Fibroblast of lung (primary cell): Measurements from ENCODE around the gene KLHL29.

Experiments used
- EZH2 ChIP-seq: IDR thresholded peaks from 2 replicates; pipeline ENCODE4 v1.5.1; 2012; ENCODE audit warnings: low read length, control low read depth, mild to moderate bottlenecking; ENCODE audit errors: missing control alignments
- TF ChIP-seq, protein P1 (sequence below), 2 donors: IDR thresholded peaks in 1 of 2; conservative IDR thresholded peaks in 1 of 2; 1 replicate in 1 of 2; 2 replicates in 1 of 2; pipeline ENCODE4 v1.5.1; 2011 to 2012; ENCODE audit warnings: low read length in 2 of 2, control low read depth in 1 of 2, inconsistent platforms in 1 of 2, low read depth in 1 of 2, mild to moderate bottlenecking in 1 of 2

DNA sequence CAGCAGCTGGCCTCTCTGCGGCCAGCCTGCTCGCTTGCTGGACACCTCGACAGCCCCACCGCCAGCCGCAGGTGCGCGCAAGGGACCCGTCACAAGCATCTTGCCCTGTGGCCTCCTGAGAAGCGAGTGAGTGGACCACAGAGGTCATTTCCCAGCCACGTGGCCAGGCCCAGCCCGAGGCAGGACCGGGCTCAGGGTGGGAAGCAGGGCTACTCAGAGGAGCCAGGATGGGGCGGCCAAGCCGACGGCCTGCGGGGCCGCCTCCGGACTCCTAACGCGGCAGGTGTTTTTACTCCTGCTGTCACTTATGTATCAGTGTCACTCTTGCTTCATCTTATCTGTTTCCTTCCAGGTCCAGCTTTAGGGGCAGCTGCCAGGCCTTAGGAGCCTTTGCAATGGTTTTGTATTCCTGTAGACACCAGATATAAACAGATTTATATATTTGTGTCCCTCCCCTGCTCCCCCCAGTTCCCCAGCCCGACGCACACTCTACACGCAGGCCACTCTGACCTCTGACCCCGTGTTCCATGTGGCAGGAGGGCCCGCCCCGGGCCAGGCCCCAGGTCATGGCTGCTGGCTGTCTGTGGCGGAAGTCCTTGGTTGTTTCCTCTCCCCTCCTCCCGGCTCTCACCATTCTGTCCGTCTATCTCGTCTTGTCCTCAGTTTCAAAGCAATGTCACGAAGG is 305.6 kb downstream of the KLHL29 start:
- TF ChIP-seq, protein P1, sequence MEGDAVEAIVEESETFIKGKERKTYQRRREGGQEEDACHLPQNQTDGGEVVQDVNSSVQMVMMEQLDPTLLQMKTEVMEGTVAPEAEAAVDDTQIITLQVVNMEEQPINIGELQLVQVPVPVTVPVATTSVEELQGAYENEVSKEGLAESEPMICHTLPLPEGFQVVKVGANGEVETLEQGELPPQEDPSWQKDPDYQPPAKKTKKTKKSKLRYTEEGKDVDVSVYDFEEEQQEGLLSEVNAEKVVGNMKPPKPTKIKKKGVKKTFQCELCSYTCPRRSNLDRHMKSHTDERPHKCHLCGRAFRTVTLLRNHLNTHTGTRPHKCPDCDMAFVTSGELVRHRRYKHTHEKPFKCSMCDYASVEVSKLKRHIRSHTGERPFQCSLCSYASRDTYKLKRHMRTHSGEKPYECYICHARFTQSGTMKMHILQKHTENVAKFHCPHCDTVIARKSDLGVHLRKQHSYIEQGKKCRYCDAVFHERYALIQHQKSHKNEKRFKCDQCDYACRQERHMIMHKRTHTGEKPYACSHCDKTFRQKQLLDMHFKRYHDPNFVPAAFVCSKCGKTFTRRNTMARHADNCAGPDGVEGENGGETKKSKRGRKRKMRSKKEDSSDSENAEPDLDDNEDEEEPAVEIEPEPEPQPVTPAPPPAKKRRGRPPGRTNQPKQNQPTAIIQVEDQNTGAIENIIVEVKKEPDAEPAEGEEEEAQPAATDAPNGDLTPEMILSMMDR (conservative IDR thresholded peaks at IDR 0.05 in 1 of 2, IDR thresholded peaks at IDR 0.05 in 1 of 2; ENCODE audit: low read depth in 1 of 2, low read length in 2 of 2) = no peak
- no peak for TF ChIP-seq EZH2
